OCI-LY3 (cell line): ENCODE measurements around the gene GAB1.

Experiments
- EZH2phosphoT487 ChIP-seq: fragments of 200-600 bp; shearing (Covaris generic); IDR thresholded peaks from 2 replicates; pipeline ENCODE4 v1.6.1; 2018; ENCODE audit warnings: antibody characterized with exemption, mixed run types, low read depth
- TF ChIP-seq, protein P1 (sequence below): fragments of 200-600, 300-600 bp; sonication (generic); IDR thresholded peaks from 2 replicates; pipeline ENCODE4 v1.5.1; 2014; ENCODE audit warnings: antibody characterized with exemption, low read length, low read depth

- TF ChIP-seq, protein P1, sequence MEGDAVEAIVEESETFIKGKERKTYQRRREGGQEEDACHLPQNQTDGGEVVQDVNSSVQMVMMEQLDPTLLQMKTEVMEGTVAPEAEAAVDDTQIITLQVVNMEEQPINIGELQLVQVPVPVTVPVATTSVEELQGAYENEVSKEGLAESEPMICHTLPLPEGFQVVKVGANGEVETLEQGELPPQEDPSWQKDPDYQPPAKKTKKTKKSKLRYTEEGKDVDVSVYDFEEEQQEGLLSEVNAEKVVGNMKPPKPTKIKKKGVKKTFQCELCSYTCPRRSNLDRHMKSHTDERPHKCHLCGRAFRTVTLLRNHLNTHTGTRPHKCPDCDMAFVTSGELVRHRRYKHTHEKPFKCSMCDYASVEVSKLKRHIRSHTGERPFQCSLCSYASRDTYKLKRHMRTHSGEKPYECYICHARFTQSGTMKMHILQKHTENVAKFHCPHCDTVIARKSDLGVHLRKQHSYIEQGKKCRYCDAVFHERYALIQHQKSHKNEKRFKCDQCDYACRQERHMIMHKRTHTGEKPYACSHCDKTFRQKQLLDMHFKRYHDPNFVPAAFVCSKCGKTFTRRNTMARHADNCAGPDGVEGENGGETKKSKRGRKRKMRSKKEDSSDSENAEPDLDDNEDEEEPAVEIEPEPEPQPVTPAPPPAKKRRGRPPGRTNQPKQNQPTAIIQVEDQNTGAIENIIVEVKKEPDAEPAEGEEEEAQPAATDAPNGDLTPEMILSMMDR: no peak
- TF ChIP-seq EZH2phosphoT487: no peak
These were observed 14.5 kb downstream of the GAB1 start for GRCh38 chr4:143351149-143351691.
